NCI-H748 (cell line): ENCODE data around the gene FOSL2.

Source experiments
- DNase-seq: peaks from one replicate; lab custom pipeline; 2025; ENCODE audit not compliant: unreplicated experiment; lab: John Stamatoyannopoulos, UW

The FOSL2 gene

GRCh38 chr2:28392297-28393113 lies at the start of gene FOSL2:
FOSL2 (plus strand) TSS chr2:28392858; CDS start chr2:28393721, 863 bp downstream.
- DNase-seq: peak; percentile 97

- no peak for DNase-seq
Observed at GRCh38 chr2:28343184-28343942, 49.3 kb upstream of the FOSL2 start.

- no peak for DNase-seq
Observed at GRCh38 chr2:28343971-28344715, 48.5 kb upstream of the FOSL2 start.

GRCh38 chr2:28344756-28345373 lies 47.8 kb upstream of the FOSL2 start:
- DNase-seq: no peak

- no peak for DNase-seq
Observed at GRCh38 chr2:28345619-28346018, 47.0 kb upstream of the FOSL2 start.

GRCh38 chr2:28346587-28346986 lies 46.1 kb upstream of the FOSL2 start:
- DNase-seq: no peak

GRCh38 chr2:28347193-28347592 lies 45.5 kb upstream of the FOSL2 start:
- DNase-seq: no peak

- no peak for DNase-seq
Observed at GRCh38 chr2:28347596-28347995, 45.1 kb upstream of the FOSL2 start.

GRCh38 chr2:28348149-28348567 lies 44.5 kb upstream of the FOSL2 start:
- DNase-seq: no peak

- DNase-seq: no peak
Observed at GRCh38 chr2:28348921-28349320, 43.7 kb upstream of the FOSL2 start.

GRCh38 chr2:28349546-28350165 lies 43.0 kb upstream of the FOSL2 start:
- DNase-seq: no peak

- no peak for DNase-seq
Observed at GRCh38 chr2:28350196-28350595, 42.5 kb upstream of the FOSL2 start.

- no peak for DNase-seq
Observed at GRCh38 chr2:28350791-28351285, 41.8 kb upstream of the FOSL2 start.

- no peak for DNase-seq
Observed at GRCh38 chr2:28351621-28352020, 41.0 kb upstream of the FOSL2 start.

- DNase-seq: no peak
Observed at GRCh38 chr2:28352104-28352503, 40.6 kb upstream of the FOSL2 start.

GRCh38 chr2:28352610-28353195 lies 40.0 kb upstream of the FOSL2 start:
- no peak for DNase-seq

- DNase-seq: no peak
Observed at GRCh38 chr2:28354920-28355520, 37.6 kb upstream of the FOSL2 start.

GRCh38 chr2:28355521-28356094 lies 37.0 kb upstream of the FOSL2 start:
- peak; percentile 8 for DNase-seq
